ENCODE results near the gene SLN. TPM values are rescaled to one million over a fixed set of nuclear protein-coding genes. Genes with fewer than 3 reads are reported as not detected.

SLN gene
- total RNA-seq, 2 experiments from 2014 or later, result not detected

Other genes with a start within 250 kb of the SLN start
- 10 to 100 TPM; 18.6 to 19.8 TPM for gene ALKBH8, start 146.3 kb downstream of the SLN start, total RNA-seq
- gene ELMOD1, start 120.9 kb downstream of the SLN start, total RNA-seq, result not detected
- gene SLC35F2, start 146.7 kb upstream of the SLN start, total RNA-seq, result 10 to 100 TPM; 25.0 to 28.4 TPM
- under 1 TPM in 1 of 2 experiments, not detected in 1; 0.26 TPM for gene RAB39A, start 216.4 kb upstream of the SLN start, total RNA-seq

Measured in activated naive CD8-positive, alpha-beta T cell treated with anti-CD3 and anti-CD28 coated beads for 36 hours (primary cell).